Measurements from ENCODE around the gene SERP1.

DNA sequence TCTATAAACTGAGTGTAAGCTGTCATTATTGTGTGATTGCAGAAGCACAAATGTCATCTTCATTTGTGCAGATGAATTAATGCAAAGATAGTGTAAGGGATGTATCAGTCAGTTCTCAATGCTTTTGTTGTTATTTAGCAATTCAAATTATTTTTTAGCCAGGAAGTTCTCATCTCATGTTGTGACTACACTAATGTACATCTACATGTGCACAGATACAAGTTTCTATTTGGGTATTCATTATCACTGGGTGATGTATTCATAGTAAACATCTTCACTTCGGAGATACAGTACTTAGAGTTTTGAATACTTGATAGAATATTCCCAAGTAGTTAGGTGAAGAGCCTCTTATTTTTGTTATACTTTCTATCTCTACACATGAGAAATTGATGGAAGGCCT lies 11.4 kb upstream of the SERP1 start:
- TF ChIP-seq CTCF (IDR thresholded peaks at IDR 0.05; ENCODE audit: insufficient read depth, low read depth, low read length) (no peak), EZH2 (IDR thresholded peaks at IDR 0.05; ENCODE audit: insufficient read depth, low read length) (no peak)
